ENCODE results near the gene ARHGDIG.

The ARHGDIG gene

DNA sequence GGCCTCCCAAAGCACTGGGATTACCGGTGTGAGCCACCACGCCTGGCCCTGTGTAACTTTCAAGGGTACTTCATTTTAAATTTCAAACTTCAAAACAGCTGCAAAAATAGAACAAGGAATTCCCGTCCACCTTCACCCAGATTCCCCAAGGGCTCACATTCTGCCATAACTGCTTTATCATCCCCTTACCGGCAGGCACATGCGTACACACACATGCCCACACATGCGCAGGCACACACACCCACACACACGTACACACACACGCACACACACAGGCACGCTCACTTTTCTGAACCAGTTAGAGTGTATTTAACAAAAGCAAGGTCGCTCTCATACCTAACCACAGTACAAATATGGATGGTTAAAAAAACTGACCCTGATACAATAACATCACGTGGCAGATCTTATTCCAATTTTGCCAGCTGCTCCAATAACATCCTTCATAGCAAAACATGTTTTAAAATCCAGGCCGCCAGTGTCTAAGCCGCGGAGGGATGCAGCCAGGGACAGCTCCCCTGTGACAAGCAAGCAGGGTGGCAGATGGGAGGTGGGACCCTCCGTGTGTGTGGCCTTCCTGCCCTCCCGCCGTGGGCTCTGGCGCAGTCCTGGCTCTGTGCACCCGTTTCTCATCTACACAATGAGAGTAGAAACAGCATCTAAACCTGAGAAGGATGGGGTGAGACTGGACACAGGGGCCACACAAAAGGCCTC, 25.7 kb downstream of the ARHGDIG start:
- TF ChIP-seq REST (IDR thresholded peaks at IDR 0.05; ENCODE audit: insufficient read depth in 1 of 2, low read depth in 2 of 2, low read length in 2 of 2), result no peak
- no peak for TF ChIP-seq TAF1 (IDR thresholded peaks at IDR 0.05; ENCODE audit: borderline replicate concordance, insufficient read depth, low read length)
- no peak for TF ChIP-seq POLR2AphosphoS5 (IDR thresholded peaks at IDR 0.05; ENCODE audit: low read depth, low read length)
- TF ChIP-seq SIN3A (IDR thresholded peaks at IDR 0.05; ENCODE audit: borderline replicate concordance, insufficient read depth, low read length), result no peak
- no peak for TF ChIP-seq FOXP2 (optimal IDR thresholded peaks at IDR 0.05; ENCODE audit: borderline replicate concordance, extremely low read depth, extremely low read length, insufficient read depth)

- TF ChIP-seq FOXP2 (optimal IDR thresholded peaks at IDR 0.05; ENCODE audit: borderline replicate concordance, extremely low read depth, extremely low read length, insufficient read depth), result no peak
- no peak for TF ChIP-seq SIN3A (IDR thresholded peaks at IDR 0.05; ENCODE audit: borderline replicate concordance, insufficient read depth, low read length)
- no peak for TF ChIP-seq POLR2AphosphoS5 (IDR thresholded peaks at IDR 0.05; ENCODE audit: low read depth, low read length)
- TF ChIP-seq TAF1 (IDR thresholded peaks at IDR 0.05; ENCODE audit: borderline replicate concordance, insufficient read depth, low read length), result no peak
- no peak for TF ChIP-seq REST (IDR thresholded peaks at IDR 0.05; ENCODE audit: insufficient read depth in 1 of 2, low read depth in 2 of 2, low read length in 2 of 2)
These were observed 26.6 kb downstream of the ARHGDIG start for GRCh38 chr16:306911-307370.

DNA sequence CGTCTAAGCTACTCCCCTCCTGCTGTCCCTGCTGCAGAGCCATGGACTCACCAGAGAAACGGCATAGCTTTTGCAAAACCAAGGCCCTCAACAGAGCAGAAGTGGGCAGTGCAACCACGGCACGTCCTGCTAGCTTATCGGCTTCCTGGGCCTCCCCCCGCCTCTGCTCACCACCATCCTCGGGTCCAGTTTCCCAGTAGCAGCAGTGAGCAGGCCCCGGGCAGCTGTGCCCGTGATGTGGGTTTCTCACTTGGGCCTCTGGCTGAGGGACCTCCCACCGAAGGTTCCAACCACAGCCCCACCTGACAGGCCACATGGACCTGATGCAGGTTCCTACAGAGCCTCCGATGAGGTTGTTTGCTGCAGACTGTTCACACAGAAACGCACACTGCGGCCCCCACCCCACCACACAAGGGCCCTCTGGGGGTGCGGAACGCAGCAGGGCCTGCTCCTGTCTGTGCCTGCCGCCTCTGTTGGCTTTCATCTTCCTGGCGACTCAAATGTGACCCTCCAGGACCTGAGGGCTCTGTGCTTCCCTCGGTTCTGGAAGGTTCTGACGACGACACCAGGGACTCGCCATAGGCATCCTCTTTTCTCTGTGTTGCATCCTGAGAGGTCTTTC, 27.4 kb downstream of the ARHGDIG start:
- TF ChIP-seq FOXP2 (optimal IDR thresholded peaks at IDR 0.05; ENCODE audit: borderline replicate concordance, extremely low read depth, extremely low read length, insufficient read depth) (no peak), REST (IDR thresholded peaks at IDR 0.05; ENCODE audit: insufficient read depth in 1 of 2, low read depth in 2 of 2, low read length in 2 of 2) (no peak), TAF1 (IDR thresholded peaks at IDR 0.05; ENCODE audit: borderline replicate concordance, insufficient read depth, low read length) (no peak), POLR2AphosphoS5 (IDR thresholded peaks at IDR 0.05; ENCODE audit: low read depth, low read length) (no peak), SIN3A (IDR thresholded peaks at IDR 0.05; ENCODE audit: borderline replicate concordance, insufficient read depth, low read length) (no peak)

DNA sequence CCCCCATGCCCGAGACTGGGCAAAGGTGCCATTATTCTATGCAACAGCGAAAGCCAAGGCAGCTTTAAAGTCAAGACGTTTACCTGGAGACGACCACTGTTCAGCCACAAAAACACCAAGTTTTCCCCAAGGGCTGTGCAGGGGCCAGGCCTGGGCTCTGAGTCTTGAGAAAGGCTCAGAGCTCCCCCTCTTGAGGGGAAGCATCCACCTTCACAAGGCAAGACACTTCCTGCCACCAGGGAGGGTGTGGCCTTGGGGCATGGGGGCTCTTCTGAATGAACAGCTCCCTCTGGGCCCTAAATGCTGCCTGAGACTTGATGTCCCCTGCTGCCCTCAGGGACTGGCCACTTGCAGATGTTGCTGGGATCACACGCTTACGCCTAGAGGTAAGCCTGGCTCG, 29.1 kb downstream of the ARHGDIG start:
- no peak for TF ChIP-seq POLR2AphosphoS5 (IDR thresholded peaks at IDR 0.05; ENCODE audit: low read depth, low read length)
- TF ChIP-seq TAF1 (IDR thresholded peaks at IDR 0.05; ENCODE audit: borderline replicate concordance, insufficient read depth, low read length), result no peak

DNA sequence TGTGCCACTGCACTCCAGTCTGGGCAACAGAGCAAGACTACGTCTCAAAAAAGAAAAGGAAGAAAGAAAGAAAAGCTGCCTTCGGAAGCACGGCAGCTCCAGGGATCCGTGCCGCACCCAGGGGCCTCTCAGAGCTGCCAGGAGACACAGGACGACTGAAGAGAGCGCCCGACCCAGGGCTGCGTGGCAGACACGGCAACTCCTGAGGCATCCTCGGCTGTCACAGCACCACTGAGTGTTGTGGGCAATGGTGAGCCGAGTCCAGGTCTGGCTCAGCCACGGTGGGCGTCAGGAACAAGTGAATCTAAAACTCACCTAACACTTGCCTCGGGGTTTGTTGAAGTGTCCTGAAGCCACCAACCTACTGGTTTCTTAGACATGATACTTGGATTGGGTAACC, 31.3 kb downstream of the ARHGDIG start:
- no peak for TF ChIP-seq TAF1 (IDR thresholded peaks at IDR 0.05; ENCODE audit: borderline replicate concordance, insufficient read depth, low read length)
- no peak for TF ChIP-seq REST (IDR thresholded peaks at IDR 0.05; ENCODE audit: insufficient read depth in 1 of 2, low read depth in 2 of 2, low read length in 2 of 2)
- no peak for TF ChIP-seq POLR2AphosphoS5 (IDR thresholded peaks at IDR 0.05; ENCODE audit: low read depth, low read length)
- no peak for TF ChIP-seq SIN3A (IDR thresholded peaks at IDR 0.05; ENCODE audit: borderline replicate concordance, insufficient read depth, low read length)
